HG02798 (cell line): ENCODE data around the gene SLC25A45.
A peak's percentile ranks its signal among the peaks of the same experiment; 100 is the strongest.

Source experiments
- ATAC-seq: cut with Tn5 transposase; IDR thresholded peaks from one replicate; pipeline ENCODE4 v1.9.1; 2021; ENCODE audit warnings: mild to moderate bottlenecking; ENCODE audit not compliant: unreplicated experiment, poor library complexity

Gene SLC25A45

DNA sequence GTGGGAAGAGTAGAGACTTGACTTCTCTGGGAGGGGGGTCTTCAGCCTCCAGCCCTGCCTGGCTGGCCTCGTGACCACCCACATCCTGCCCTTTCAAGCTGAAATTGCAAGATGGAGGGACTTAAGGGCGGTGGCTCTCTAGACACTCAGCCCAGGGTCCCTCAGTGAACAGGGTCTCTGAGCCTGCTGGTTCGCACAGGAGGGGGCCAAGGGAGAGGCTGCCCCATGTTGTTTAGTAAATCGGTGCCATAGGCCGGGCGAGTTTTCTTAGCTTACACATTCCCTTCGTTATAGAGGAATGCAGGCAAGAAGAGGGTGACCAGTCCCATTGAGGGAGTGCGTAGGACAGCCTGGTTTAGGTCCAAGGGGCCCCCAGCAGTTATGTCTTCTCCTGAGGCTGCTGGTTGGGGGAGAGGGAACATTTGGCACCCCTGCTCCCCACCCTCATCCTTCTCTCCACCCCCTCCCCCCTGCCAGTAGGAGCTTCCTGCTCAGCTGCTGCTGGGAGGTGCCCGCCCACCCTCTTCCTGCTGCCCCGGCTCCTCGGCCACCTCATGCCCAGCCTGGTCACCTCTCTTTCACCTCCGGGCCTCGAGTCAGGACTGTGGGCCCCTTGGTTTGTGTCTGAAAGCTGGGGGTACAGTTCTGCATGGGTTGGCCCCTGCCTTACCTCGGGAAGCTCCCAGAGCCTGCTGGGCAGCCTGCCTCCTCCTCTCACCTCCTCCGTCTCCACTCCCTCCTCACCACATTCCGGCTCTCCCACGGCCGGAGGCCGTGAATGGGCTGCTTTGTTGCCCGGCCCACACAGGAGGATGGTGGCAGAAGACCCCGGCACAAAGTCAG is 7.9 kb upstream of the SLC25A45 start:
- no peak for ATAC-seq

DNA sequence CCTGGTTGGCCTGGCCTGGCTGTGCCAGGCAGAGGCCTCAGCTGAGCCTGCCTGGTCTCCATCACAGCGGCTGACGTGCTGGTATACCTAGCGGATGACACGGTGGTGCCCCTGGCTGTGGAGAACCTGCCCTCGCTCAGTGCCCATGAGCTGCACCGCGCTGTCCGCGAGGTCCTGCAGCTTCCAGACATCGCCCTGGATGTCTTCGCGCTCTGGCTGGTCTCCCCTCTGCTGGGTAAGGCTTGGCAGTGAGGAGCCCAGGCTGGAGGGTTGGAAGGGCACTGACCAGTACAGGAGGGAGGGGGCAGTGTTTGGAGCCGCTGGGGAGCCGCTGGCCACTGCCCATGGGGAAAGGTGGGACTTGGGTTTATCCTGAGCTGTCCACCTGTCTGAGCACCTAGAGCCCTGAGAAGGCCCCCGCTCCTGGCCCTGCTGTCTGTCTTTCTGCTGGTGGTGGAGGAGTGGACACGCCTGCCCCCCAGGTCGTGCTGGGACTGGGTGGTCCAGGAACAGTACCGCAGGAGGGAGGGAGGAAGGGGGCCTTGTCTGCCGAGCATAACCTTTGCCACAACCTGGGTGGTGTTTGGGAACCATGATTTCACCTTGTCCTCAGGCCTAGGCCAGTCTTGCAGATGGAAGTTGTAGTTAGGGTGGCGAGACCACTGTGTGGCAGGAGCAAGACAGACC is 7.0 kb upstream of the SLC25A45 start:
- no peak for ATAC-seq

DNA sequence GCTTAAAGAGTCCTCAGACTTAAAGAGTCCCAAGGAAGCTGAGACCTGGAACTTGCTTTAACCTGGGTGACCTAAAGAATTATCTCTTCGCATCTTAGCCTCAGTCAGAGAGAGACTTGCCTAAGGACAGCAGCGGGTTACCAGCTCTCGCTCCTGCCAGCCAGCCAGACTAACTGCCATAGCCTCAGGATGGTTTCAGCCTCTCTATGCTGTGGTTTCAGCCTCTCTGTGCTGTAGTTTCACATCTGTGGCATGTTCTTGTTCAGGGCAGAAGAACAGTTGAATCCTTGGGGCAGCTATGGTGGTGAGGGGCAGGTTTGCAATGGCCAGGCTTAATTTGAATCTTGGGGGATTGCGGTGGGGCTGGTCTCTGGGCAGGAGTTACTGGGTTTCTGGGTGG is 6.3 kb upstream of the SLC25A45 start:
- ATAC-seq = no peak

DNA sequence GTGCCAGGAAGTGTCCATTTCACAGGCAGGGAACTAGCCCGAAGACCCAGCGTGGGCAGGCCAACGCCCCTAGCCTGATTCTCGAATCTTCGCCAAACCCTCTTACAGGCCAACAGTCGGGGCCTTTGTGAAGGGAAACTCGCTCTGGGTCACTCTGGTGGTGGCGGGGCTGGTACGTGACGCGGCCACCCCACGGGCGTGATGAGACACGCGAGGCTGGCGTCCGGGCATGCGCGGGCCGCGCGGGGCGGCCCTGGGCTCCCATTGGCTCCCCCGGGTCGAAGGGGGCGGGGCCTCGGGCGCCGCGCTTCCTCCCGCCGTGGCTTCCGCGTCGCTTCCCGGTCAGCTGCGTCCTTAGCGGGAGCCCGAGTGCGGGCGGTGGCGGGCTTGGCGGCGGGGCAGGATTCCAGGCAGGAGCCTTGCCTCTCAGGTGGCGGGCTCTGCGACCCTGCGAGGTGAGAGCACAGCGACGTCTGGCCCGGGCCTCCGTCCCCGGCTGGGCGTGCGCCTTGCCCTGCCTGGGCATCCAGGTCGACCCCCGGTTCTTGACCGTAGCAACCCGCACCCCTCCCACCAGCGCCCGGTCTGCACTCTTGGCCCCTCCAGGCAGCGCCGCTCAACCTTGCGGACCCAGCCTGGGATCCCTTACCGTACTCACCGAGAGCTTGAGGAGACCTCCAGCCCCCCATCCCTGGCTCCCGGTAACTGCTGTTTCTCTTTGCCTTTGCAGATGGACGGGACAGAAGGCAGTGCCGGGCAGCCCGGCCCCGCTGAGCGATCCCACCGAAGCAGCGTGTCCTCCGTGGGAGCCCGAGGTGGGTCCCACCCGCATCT is 4.1 kb upstream of the SLC25A45 start, which contains the start of gene FRMD8:
TSS of gene FRMD8 (plus strand) at position 331 of the 834 bp plus-strand sequence. CDS start at position 731, 400 bp downstream.
- ATAC-seq = peak; percentile 66

DNA sequence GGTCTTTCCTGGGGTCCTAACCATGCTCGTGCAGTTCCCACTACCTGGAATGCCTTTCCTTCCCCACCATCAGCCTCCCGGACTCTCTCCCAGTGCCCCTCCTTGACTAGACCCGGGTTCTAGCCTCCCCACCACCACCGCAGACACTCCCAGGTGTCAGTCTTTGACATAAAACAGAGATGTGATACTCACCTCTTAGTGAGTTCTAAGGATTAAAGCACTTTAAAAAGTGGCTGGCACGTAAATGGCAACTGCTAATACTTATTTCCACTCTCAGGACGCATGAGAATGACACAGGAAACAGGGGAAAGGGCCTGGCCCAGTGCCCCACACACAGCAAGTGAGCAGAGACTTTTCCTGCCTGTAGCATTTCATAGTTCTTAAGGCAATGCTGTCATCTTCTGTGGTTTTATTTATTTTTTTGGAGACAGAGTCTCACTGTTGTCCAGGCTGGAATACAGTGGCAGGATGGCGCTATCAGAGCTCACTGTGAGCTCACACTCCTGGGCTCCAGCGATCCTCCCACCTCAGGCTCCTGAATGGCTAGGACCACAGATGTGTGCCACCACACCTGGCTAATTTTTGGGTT is 1.9 kb upstream of the SLC25A45 start:
- ATAC-seq = no peak

DNA sequence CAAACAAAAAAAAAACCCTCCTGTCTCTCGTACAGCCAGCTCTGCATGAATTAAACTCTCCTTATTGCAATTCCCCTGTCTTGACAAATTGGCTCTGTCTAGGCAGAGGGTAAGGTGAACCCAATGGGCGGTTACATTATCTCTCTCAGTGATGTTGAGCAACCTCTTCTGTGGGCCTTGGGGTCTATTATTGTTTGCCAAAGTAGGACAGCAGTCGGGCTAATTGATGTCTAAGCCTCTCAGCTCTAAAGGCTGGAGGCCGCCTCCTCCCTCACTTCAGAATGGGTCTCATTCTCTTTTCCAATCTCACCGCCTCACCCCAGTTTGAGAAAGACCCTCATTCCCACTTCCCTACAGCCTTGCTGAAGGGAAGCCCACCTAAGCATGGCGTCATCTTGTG is 1.3 kb upstream of the SLC25A45 start:
- ATAC-seq = no peak

DNA sequence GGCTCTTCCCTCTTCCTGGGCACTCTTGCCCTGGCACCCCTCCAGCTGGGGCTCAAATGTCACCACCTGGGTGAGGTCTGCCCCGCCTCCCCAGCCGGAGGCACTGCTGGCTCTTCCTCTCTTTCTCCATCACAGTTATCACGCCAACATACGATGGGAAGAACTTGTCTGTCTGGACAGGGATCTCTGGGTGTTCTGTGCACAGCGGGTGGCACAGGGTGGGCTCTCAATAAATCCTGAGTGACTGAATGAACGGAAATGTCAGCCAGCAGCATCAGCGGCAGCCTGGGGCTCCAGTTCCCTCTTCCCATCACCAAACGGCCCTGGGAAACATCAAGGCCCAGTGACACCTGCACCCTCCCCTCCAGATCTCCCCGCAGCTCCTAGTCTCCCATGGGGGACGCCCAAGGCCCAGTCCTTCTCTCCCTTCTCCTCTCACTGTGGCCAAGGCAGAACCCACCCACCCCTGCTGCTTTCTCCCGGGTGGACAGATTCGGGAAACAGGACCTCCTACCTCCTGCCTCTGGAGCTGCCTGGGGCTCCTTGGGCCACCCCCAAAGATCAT is 440 bp upstream of the SLC25A45 start:
- no peak for ATAC-seq

DNA sequence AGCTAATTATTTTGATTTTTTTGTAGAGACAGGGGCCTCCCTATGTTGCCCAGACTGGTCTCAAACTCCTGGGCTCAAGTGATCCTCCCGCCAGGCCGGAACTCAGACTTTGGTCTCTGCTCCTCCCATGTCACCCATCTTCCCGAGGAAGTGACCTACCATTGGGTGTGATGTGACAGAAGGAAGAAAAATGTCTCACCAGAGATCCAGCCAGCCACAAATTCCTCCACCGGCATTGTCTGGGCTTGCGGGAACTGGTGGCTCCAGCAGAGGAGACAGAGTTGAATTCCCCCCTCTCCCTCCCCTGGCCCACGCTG is 772 bp downstream of the SLC25A45 start:
- ATAC-seq = no peak

DNA sequence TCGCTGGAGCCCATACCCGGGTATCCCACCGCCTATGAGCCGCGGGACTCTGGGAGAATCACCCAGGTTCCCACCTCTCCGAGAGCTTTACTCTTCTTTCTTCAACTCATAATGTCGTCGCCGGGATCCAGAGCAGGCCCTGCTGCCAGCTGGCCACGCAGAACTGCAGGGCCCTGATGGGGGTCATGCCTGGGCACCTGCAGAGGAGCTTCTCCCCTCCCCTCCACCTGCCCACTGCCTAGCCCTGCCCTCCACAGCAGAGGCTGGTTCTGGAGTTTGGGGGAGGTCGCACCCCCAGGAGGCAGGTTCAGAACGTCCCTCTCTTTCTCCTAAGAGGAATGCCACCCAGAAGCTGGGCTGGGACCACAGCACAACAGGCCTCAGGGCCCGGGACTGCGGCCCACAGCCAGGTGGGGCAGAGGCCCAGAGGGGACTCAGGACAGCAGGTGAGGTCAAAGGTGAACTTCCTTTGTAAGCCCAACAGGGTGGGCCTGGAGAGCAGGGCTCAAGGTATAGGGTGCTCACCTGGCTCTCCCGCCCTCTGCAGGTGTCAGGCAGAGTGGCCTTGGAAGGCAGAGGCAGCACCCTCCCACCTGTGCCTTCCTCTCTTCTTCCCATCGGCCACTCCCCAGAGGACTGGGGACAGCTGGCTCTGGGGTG is 1.9 kb downstream of the SLC25A45 start:
- no peak for ATAC-seq

DNA sequence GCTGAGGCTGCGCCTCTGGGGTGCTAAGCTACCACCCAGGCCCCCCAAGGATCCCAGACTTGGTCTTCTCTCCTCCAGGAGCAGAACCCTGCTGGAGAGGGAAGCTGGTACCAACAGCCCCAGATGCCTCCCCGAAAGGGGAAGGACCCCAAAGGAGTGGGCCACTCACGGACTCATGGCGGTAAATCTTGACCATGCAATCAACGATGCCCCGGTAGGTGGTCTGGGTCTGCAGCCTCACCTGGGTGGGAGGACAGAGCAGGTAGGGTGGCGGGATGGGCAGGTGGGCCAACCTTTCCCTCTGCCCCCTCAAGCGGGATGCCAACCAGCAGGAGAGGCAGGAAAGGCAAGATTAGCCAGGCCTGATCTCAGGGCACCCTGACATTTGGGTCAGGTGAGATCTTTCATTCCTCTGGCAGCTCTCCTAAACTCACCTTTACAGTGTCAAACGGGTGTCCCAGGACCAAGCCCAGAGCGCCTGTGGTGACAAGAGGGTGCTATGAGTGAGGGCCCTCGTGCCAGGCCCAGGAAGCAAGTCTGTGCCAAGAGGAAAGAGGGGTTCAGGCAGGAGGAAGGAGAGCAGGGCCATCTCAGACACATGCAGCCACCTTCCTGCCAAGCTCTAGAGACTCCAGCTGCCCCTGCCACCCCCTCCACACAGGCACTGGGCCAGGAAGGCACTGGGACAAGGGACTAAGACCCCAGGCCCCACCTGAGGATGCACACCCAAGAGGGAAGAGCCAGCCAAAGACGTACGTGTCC is 2.6 kb downstream of the SLC25A45 start:
- ATAC-seq = no peak

DNA sequence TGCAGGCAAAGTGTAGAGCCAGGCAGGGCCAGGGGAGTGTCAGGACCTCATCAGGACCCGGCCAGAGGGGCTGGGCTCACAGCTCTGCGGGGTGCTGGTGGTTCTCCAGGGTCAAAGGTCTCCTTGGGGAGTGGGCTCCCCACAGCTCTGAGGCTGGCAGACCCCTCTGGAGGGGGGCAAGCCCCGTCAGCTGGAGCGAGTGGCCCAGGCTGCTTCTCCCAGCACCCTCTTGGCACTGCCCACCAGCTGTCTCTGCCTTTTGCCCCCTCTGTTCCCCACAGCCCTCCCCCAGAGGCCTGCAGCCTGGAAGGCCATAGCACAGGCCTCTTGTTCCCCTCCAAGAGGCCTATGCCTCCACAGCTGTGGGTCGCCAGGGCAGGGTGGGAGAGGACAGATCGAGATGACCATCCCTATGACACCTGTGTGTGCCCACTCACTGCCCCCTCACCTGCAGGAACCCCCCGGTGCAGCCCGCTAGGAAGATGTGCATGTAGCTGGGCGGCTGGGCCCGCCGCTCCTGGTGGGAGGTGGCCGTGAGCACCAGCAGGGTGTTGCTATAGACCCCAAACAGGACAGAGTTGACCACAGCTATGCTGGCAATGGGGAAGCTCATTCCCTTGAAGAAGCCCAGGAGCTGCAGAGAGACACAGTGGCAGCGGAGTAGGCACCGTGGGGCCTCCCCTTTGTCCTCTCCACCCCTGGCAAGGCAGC is 3.4 kb downstream of the SLC25A45 start:
- no peak for ATAC-seq

DNA sequence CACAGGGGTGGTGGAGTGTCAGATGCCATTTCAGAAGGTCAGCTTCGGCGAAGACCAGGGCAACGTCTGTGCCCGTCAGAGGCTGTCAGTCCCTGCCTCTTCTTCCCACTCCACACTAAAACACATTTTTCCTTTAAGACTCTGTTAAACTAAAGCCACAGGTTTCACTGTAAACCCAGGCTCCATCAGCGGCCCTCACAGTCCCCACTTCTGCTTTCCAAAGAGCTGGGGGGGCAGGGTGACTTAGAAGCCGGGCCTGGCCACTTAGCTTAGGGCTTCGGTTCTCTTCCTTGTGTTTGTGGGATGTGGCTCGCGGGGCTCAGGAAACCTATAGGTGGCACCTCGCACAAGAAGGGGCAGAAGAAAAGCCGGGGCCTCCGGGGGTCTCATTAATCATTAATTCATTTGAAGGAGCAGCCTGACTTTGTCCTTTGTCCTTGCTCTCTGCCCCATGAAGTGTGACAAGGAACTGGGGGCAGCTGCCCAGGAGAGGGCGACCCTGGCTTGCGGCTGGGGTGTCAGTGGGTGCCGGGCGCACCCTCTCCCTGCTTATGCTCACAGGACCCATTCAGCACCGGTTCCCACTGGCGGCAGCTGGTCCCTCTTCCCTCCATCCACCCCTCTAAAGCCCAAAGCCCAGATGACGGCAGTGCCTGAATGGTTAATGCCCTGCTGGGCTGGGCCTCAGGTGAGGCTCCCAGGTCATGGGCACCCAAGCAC is 4.1 kb downstream of the SLC25A45 start:
- ATAC-seq = no peak

DNA sequence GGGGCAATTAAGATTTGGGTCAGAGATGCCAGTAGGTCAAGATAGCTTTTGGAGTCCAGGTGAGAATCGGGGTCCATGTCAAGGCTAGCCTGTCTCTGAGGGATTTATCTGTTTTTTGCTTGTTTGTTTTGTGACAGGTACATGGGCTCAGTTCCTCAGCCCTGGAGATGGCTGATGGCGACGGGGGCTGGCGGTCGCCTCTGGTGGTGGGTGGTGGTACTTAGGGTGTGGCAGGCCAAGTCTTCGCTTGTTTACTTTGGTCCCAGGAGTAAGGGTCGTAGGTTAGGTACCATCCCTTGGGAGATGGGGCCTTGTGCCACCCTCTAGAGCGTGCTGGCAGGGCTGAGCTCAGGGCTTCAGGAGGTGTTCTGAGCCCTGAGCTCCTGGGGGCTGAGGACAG is 4.7 kb downstream of the SLC25A45 start:
- no peak for ATAC-seq

DNA sequence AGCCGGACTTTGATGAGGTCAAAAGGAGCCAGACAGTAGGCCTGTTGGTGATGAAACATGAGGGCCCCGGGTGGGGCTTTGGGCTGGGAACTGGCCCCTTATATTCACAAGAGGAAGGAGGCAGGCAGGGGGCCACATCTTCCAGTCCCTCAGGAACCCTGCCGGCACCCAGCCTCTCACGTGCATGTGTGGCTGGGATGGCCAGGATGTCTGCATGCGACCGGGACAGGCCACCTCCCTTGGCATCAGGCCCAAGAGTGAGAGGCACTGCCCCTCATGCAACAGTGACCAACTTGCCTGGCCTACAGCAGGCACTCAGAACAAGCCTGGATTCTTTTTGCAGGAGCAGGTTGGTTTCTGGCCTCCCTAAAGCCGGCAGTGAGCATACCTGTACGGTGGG is 5.4 kb downstream of the SLC25A45 start:
- ATAC-seq = no peak

DNA sequence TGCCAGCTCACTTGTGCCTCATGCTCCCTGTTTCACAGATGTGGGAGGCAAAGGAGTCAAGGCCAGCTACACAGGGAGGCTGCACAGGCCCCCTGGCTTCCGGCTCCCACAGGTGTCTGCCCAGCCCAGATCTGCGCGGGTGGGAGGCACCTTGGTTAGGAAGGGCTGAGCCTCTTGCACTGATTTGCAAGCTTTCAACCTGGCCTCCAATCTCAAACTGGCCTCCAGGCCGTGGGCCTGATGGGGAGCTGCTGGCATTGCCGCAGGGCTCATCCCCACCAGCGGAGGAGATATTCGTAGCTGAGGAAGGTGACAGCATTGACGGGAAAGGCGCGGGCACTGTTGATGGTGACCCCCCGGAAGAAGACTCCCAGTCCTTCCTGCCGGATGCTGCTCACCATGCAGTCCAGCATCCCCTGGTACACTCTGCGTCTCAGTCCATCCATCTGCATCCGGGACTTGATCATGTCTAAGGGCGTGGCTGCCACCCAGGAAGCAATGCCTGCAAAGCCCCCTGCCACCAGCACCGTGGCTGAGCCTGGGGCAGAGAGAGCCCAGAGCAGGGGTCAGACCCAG is 6.2 kb downstream of the SLC25A45 start:
- ATAC-seq = no peak

DNA sequence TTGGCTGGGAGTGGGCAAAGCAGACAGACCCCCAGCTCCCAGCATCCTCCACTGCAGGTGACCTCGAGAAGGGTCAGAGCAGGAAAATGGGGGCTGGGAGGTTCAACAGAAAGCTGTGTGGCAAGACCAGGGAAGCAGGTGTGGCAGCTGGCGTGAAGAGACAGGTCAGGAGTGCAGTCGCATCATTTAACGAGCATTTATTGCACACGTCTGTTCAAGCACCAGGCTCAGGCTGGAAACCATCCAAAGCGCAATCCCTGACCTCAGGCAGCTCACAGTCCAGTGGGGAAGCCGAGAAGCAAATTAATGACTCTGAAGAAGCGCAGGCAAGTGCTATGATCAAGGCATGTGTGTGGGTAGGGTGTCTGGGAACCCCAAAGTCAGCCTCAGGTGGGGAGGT is 7.4 kb downstream of the SLC25A45 start:
- no peak for ATAC-seq

DNA sequence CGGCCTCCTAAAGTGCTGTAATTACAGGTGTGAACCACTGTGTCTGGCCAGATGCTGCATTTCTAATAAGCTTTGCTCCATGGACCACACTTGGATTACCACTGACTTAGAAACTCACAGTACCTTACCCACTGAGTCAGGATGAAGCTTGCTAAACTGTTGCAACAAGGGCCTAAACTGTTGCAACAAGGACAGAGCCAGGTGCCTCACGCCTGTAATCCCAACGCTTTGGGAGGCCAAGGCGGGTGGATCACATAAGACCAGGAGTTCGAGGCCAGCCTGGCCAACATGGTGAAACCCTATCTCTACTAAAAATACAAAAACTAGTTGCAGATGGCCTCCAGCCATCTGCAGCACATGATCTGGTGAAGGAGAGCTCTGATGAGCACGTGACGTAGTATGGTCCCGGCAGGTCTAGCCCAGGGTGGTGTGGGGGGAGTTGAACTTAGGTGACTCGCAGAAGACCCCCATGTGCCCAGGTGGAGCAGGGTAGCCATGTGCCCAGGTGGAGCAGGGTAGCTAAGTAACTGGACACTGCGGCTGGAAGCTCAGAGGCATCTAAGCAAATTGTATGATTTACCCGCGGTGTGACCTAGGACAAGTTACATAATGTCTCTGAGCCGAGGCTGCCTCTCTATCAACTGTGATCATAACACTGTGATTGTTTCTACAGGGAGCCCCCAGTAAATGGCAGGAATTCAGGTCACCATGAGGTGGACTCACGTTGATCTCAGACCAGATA is 8.4 kb downstream of the SLC25A45 start:
- ATAC-seq = no peak
